Ishikawa (cell line): ENCODE data around the gene PSD.

Source experiments
- CEBPB ChIP-seq: IDR thresholded peaks from 2 replicates; pipeline ENCODE4 v1.6.1; 2012
- CREB1 ChIP-seq: IDR thresholded peaks from 2 replicates; pipeline ENCODE4 v1.6.1; 2012; ENCODE audit warnings: low read depth
- EGR1 ChIP-seq: IDR thresholded peaks from 2 replicates; pipeline ENCODE4 v1.6.1; 2012
- EP300 ChIP-seq: IDR thresholded peaks from 2 replicates; pipeline ENCODE4 v1.6.1; 2012; ENCODE audit warnings: borderline replicate concordance
- FOXM1 ChIP-seq: IDR thresholded peaks from 2 replicates; pipeline ENCODE4 v1.6.1; 2012; ENCODE audit warnings: low read depth, borderline replicate concordance
- MAX ChIP-seq: IDR thresholded peaks from 2 replicates; pipeline ENCODE4 v1.6.1; 2012
- NFIC ChIP-seq: IDR thresholded peaks from 2 replicates; pipeline ENCODE4 v1.6.1; 2012
- RAD21 ChIP-seq: IDR thresholded peaks from 2 replicates; pipeline ENCODE4 v1.6.1; 2012; ENCODE audit warnings: low read depth
- REST ChIP-seq: IDR thresholded peaks from 2 replicates; pipeline ENCODE4 v1.6.1; 2012; ENCODE audit warnings: low read depth, mild to moderate bottlenecking
- TAF1 ChIP-seq: IDR thresholded peaks from 2 replicates; pipeline ENCODE4 v1.6.1; 2012; ENCODE audit warnings: low read depth, mild to moderate bottlenecking
- TCF12 ChIP-seq: IDR thresholded peaks from 2 replicates; pipeline ENCODE4 v1.6.1; 2012; ENCODE audit warnings: low read depth
- TEAD4 ChIP-seq: IDR thresholded peaks from 2 replicates; pipeline ENCODE4 v1.6.1; 2012
- YY1 ChIP-seq: IDR thresholded peaks from 2 replicates; pipeline ENCODE4 v1.6.1; 2012; ENCODE audit warnings: low read depth
- ZBTB7A ChIP-seq: IDR thresholded peaks from 2 replicates; pipeline ENCODE4 v1.6.1; 2012; ENCODE audit warnings: low read depth
- TF ChIP-seq, protein P1 (sequence below): IDR thresholded peaks from 2 replicates; pipeline ENCODE4 v1.6.1; 2012

Gene PSD

GRCh38 chr10:102408728-102409603 is 9.6 kb downstream of the PSD start:
- TF ChIP-seq TCF12 (no peak), CEBPB (no peak), NFIC (no peak), ZBTB7A (peak; percentile 48; the same call in 1 of the 2 replicates), FOXM1 (no peak), EGR1 (peak; percentile 95), YY1 (peak; percentile 44; the same call in 1 of the 2 replicates)

DNA sequence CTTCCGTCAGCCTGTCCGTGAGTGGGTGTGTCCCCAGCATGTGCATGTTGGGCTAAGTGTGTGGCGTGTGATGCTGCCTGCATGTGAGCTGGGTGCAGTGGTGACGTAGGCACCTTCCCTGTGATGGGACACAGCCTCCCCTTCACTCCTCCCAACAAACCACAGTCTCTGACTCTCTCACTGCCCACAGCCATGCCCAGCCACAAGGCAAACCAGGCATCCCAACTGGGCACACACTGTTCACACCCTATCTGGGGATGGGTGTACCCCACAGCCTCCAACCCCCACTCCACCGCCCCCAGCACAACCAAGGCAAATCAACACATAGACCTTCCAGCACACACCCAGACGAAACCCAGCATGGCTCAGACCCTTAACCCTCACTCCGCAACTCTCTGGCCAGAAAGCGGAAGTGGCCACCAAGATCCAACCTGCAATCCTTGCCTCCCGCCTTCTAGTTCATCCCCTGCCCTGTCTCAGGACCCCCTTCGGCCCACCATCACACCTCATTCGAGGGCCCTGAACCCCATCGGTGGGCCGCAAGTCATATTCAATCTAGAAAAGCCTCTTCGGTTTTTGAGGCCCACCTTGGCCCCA is 10.4 kb downstream of the PSD start:
- TF ChIP-seq NFIC (no peak), ZBTB7A (no peak), FOXM1 (no peak), CREB1 (no peak), MAX (no peak), REST (no peak), EP300 (no peak), TEAD4 (no peak)

- no peak for TF ChIP-seq EP300
- no peak for TF ChIP-seq RAD21
- TF ChIP-seq NFIC, result no peak
- TF ChIP-seq, protein P1, sequence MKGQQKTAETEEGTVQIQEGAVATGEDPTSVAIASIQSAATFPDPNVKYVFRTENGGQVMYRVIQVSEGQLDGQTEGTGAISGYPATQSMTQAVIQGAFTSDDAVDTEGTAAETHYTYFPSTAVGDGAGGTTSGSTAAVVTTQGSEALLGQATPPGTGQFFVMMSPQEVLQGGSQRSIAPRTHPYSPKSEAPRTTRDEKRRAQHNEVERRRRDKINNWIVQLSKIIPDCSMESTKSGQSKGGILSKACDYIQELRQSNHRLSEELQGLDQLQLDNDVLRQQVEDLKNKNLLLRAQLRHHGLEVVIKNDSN, result no peak
- TF ChIP-seq TCF12, result no peak
- no peak for TF ChIP-seq ZBTB7A
- no peak for TF ChIP-seq EGR1
- no peak for TF ChIP-seq CEBPB
- no peak for TF ChIP-seq YY1
- no peak for TF ChIP-seq MAX
- TF ChIP-seq REST, result no peak
- TF ChIP-seq TAF1, result no peak
- TF ChIP-seq FOXM1, result no peak
- TF ChIP-seq CREB1, result no peak
- no peak for TF ChIP-seq TEAD4
Measured at GRCh38 chr10:102407425-102408130, 11.0 kb downstream of the PSD start.

GRCh38 chr10:102406815-102407214 is 11.8 kb downstream of the PSD start:
- TF ChIP-seq EP300 (no peak), EGR1 (no peak), NFIC (no peak), ZBTB7A (no peak), YY1 (no peak), TCF12 (no peak), TAF1 (no peak), REST (no peak), TEAD4 (no peak), RAD21 (no peak), FOXM1 (no peak), MAX (no peak), CREB1 (no peak), CEBPB (no peak)
- TF ChIP-seq, protein P1, result no peak
